GM18861 (cell line): ENCODE data around the gene GAB2.
"Not testable (repeated sequence)": the region's sequence is repeated elsewhere in the genome, so short reads cannot be mapped to it uniquely, and the experiment has no call there.

Experiments used
- ATAC-seq: cut with Tn5 transposase; IDR thresholded peaks from one replicate; pipeline ENCODE4 v1.9.1; 2021; ENCODE audit not compliant: unreplicated experiment

GAB2 gene

GRCh38 chr11:78254268-78254667 is 163.4 kb downstream of the GAB2 start:
- no peak for ATAC-seq

GRCh38 chr11:78253797-78254196 is 163.8 kb downstream of the GAB2 start:
- no peak for ATAC-seq

GRCh38 chr11:78251083-78251775 is 166.4 kb downstream of the GAB2 start:
- ATAC-seq = no peak

GRCh38 chr11:78250099-78250498 is 167.5 kb downstream of the GAB2 start:
- no peak for ATAC-seq

- no peak for ATAC-seq
Observed at GRCh38 chr11:78248903-78249302, 168.7 kb downstream of the GAB2 start.

- ATAC-seq = no peak
Observed at GRCh38 chr11:78248191-78248590, 169.4 kb downstream of the GAB2 start.

GRCh38 chr11:78244546-78245255 is 172.9 kb downstream of the GAB2 start:
- ATAC-seq = no peak

GRCh38 chr11:78244080-78244479 is 173.5 kb downstream of the GAB2 start:
- no peak for ATAC-seq

- no peak for ATAC-seq
Observed at GRCh38 chr11:78241475-78241874, 176.1 kb downstream of the GAB2 start.

- no peak for ATAC-seq
Observed at GRCh38 chr11:78239781-78240180, 177.8 kb downstream of the GAB2 start.

GRCh38 chr11:78237293-78238046 is 180.2 kb downstream of the GAB2 start:
- no peak for ATAC-seq

GRCh38 chr11:78234006-78234405 is 183.6 kb downstream of the GAB2 start:
- no peak for ATAC-seq

- not testable (repeated sequence) for ATAC-seq
Observed at GRCh38 chr11:78233046-78233445, 184.6 kb downstream of the GAB2 start.

- no peak for ATAC-seq
Observed at GRCh38 chr11:78231962-78232501, 185.6 kb downstream of the GAB2 start.

- ATAC-seq = no peak
Observed at GRCh38 chr11:78230161-78230877, 187.3 kb downstream of the GAB2 start.

- no peak for ATAC-seq
Observed at GRCh38 chr11:78229106-78229505, 188.5 kb downstream of the GAB2 start.

- peak; percentile 58 for ATAC-seq
Observed at GRCh38 chr11:78228467-78228866, 189.2 kb downstream of the GAB2 start.

- ATAC-seq = no peak
Observed at GRCh38 chr11:78227921-78228320, 189.7 kb downstream of the GAB2 start.

- no peak for ATAC-seq
Observed at GRCh38 chr11:78226684-78227680, 190.6 kb downstream of the GAB2 start.
